ENCODE measurements around the gene ABLIM2.

ABLIM2 gene

GRCh38 chr4:8157496-8157895 lies 1.1 kb downstream of the ABLIM2 start:
- Histone ChIP-seq H3K27ac (ENCODE audit: low read depth, low read length) (no peak overlapping the region), H2AFZ (ENCODE audit: low read length, unreplicated experiment) (no peak overlapping the region), H3K27me3 (ENCODE audit: insufficient read depth, low read length) (peaks cover 41% of the 10 kb centered on the region), H3K4me1 (ENCODE audit: control insufficient read depth, insufficient read depth, low read length, unreplicated experiment) (peaks cover 9% of the 10 kb centered on the region), H3K4me3 (ENCODE audit: low read depth, low read length) (peak overlapping the region; percentile 79), H3K36me3 (ENCODE audit: insufficient read depth, low read length) (no peaks in the 10 kb centered on the region), H3K79me2 (ENCODE audit: control insufficient read depth, insufficient read depth, low read length, unreplicated experiment) (no peaks in the 10 kb centered on the region)

DNA sequence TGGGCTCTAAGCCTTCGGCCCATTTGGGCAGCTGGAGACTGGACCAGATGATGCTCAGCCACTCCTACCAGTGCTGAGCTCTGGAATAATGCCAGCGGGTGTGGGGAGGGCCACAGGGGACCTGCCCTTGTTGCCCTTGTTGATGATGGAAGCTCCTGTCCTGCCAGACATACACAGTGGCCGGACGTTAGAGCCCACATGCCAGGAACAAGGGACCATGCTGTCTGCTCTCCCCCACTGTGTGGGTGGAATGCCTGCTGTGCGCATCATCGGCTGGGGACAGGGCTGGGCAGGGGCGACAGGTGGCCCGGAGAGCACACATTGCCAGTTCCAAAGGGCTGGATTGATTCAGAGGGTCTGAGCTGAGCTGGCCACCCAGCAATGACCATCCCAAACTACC lies 2.0 kb downstream of the ABLIM2 start:
- Histone ChIP-seq H3K79me2 (ENCODE audit: control insufficient read depth, insufficient read depth, low read length, unreplicated experiment) (no peaks in the 10 kb centered on the region), H3K27me3 (ENCODE audit: insufficient read depth, low read length) (peaks cover 46% of the 10 kb centered on the region), H3K36me3 (ENCODE audit: insufficient read depth, low read length) (no peaks in the 10 kb centered on the region), H2AFZ (ENCODE audit: low read length, unreplicated experiment) (no peak overlapping the region), H3K27ac (ENCODE audit: low read depth, low read length) (no peak overlapping the region), H3K4me3 (ENCODE audit: low read depth, low read length) (no peak overlapping the region), H3K4me1 (ENCODE audit: control insufficient read depth, insufficient read depth, low read length, unreplicated experiment) (peaks cover 9% of the 10 kb centered on the region)

- H2AFZ ChIP-seq (ENCODE audit: low read length, unreplicated experiment), result no peak overlapping the region
- no peaks in the 10 kb centered on the region for H3K79me2 ChIP-seq (ENCODE audit: control insufficient read depth, insufficient read depth, low read length, unreplicated experiment)
- H3K27ac ChIP-seq (ENCODE audit: low read depth, low read length), result no peak overlapping the region
- peaks cover 9% of the 10 kb centered on the region for H3K4me1 ChIP-seq (ENCODE audit: control insufficient read depth, insufficient read depth, low read length, unreplicated experiment)
- no peak overlapping the region for H3K4me3 ChIP-seq (ENCODE audit: low read depth, low read length)
- no peaks in the 10 kb centered on the region for H3K36me3 ChIP-seq (ENCODE audit: insufficient read depth, low read length)
- H3K27me3 ChIP-seq (ENCODE audit: insufficient read depth, low read length), result peaks cover 46% of the 10 kb centered on the region
Measured at GRCh38 chr4:8155660-8156421, 2.8 kb downstream of the ABLIM2 start.

DNA sequence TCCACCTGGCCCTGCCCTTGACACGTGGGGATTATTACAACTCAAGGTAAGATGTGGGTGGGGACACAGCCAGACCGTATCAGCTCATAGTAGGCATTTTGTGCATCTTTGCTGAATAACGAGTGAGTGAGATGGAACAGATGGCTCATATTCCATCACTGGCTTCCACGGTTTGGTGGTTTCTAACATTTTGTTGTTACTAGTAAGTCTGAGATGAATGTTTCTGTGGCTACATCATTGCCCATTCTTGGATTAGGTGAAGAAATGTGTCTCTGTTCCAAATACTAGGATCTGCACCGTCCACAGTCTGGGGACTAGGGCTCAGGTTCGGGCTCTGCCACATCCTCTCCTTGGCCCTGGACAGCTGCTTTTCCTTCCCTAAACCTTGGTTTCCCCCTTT lies 3.6 kb downstream of the ABLIM2 start:
- H2AFZ ChIP-seq (ENCODE audit: low read length, unreplicated experiment), result no peak overlapping the region
- no peak overlapping the region for H3K27ac ChIP-seq (ENCODE audit: low read depth, low read length)
- no peaks in the 10 kb centered on the region for H3K36me3 ChIP-seq (ENCODE audit: insufficient read depth, low read length)
- H3K4me1 ChIP-seq (ENCODE audit: control insufficient read depth, insufficient read depth, low read length, unreplicated experiment), result peaks cover 9% of the 10 kb centered on the region
- H3K27me3 ChIP-seq (ENCODE audit: insufficient read depth, low read length), result peaks cover 42% of the 10 kb centered on the region
- H3K4me3 ChIP-seq (ENCODE audit: low read depth, low read length), result no peak overlapping the region
- no peaks in the 10 kb centered on the region for H3K79me2 ChIP-seq (ENCODE audit: control insufficient read depth, insufficient read depth, low read length, unreplicated experiment)

DNA sequence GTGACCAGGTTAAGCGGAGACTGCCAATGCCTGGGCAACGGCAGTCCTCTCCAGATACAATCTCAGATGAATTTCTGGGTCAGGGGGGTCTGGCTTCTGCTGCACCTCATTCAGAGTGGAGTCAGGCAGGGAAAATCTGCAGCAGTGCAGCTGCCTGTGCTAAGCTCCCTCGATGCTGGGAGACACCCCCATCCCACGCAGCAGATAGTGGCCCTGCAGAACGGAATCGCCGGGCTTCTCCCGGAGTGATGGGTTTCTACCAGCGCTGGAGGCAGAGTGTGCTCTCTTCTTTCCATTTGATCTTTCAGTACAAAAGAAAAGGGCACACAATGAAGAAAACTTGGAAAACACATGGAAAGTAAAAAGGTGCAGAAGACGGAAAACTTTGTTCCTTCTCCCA lies 5.2 kb downstream of the ABLIM2 start:
- peaks cover 9% of the 10 kb centered on the region for H3K4me1 ChIP-seq (ENCODE audit: control insufficient read depth, insufficient read depth, low read length, unreplicated experiment)
- H2AFZ ChIP-seq (ENCODE audit: low read length, unreplicated experiment), result no peak overlapping the region
- peaks cover 35% of the 10 kb centered on the region for H3K27me3 ChIP-seq (ENCODE audit: insufficient read depth, low read length)
- H3K27ac ChIP-seq (ENCODE audit: low read depth, low read length), result no peak overlapping the region
- H3K79me2 ChIP-seq (ENCODE audit: control insufficient read depth, insufficient read depth, low read length, unreplicated experiment), result no peaks in the 10 kb centered on the region
- no peaks in the 10 kb centered on the region for H3K36me3 ChIP-seq (ENCODE audit: insufficient read depth, low read length)
- no peak overlapping the region for H3K4me3 ChIP-seq (ENCODE audit: low read depth, low read length)

- H3K36me3 ChIP-seq (ENCODE audit: insufficient read depth, low read length), result no peaks in the 10 kb centered on the region
- no peak overlapping the region for H2AFZ ChIP-seq (ENCODE audit: low read length, unreplicated experiment)
- peaks cover 31% of the 10 kb centered on the region for H3K27me3 ChIP-seq (ENCODE audit: insufficient read depth, low read length)
- no peak overlapping the region for H3K27ac ChIP-seq (ENCODE audit: low read depth, low read length)
- no peak overlapping the region for H3K4me3 ChIP-seq (ENCODE audit: low read depth, low read length)
- H3K79me2 ChIP-seq (ENCODE audit: control insufficient read depth, insufficient read depth, low read length, unreplicated experiment), result no peaks in the 10 kb centered on the region
- peaks cover 9% of the 10 kb centered on the region for H3K4me1 ChIP-seq (ENCODE audit: control insufficient read depth, insufficient read depth, low read length, unreplicated experiment)
Measured at GRCh38 chr4:8152865-8153257, 5.8 kb downstream of the ABLIM2 start.

GRCh38 chr4:8152090-8152864 lies 6.3 kb downstream of the ABLIM2 start:
- H3K4me1 ChIP-seq (ENCODE audit: control insufficient read depth, insufficient read depth, low read length, unreplicated experiment), result peaks cover 6% of the 10 kb centered on the region
- no peak overlapping the region for H3K4me3 ChIP-seq (ENCODE audit: low read depth, low read length)
- no peak overlapping the region for H3K27ac ChIP-seq (ENCODE audit: low read depth, low read length)
- H3K27me3 ChIP-seq (ENCODE audit: insufficient read depth, low read length), result peaks cover 31% of the 10 kb centered on the region
- no peaks in the 10 kb centered on the region for H3K79me2 ChIP-seq (ENCODE audit: control insufficient read depth, insufficient read depth, low read length, unreplicated experiment)
- H3K36me3 ChIP-seq (ENCODE audit: insufficient read depth, low read length), result no peaks in the 10 kb centered on the region
- H2AFZ ChIP-seq (ENCODE audit: low read length, unreplicated experiment), result no peak overlapping the region

- no peaks in the 10 kb centered on the region for H3K4me1 ChIP-seq (ENCODE audit: control insufficient read depth, insufficient read depth, low read length, unreplicated experiment)
- no peak overlapping the region for H2AFZ ChIP-seq (ENCODE audit: low read length, unreplicated experiment)
Measured at GRCh38 chr4:8151165-8151650, 7.4 kb downstream of the ABLIM2 start.

DNA sequence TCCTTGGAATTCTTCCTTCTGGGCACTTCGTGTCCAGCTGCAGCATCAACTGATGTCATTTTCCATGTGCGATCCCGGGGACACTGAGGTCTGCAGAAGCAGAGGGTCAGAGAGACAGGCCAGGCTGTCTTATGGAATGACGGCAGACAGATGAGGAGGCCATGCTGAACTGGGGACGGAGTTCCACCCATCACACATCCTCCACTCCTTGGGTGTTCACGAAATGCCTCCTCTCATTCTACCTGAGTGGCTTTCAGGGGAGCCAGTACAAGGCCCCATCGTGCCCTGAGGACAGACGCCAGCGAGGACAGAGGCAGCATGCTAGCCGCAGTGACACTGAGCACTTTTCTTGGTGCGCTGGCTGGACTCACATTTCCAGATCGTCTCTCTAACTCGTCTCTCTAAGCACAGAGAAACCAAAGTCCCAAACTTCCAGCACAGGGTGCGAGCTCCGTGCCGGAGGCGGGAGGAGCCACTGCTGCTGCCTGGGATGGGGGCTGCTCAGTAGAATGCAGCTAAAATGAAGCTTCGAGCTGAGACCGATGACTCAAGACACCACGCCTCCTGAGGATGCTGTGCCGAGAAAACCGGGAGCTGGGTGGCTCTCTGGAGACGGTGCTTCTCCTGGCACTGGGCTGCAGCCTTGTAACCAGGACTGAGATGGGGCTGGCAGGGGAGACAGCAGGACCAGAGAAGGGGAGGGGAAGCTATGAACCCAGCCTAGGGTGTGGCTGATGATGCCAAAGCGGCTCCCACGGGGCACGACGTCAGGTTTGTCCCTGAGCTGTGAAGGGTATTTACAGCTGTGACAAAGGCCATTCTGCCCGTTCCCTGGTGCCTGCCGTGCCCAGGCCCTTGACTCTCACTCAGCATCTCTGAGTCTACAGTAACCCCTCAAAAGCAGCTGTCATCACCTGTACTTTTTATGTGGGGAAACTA lies 8.2 kb downstream of the ABLIM2 start:
- Histone ChIP-seq H3K36me3 (ENCODE audit: insufficient read depth, low read length) (no peaks in the 10 kb centered on the region), H3K79me2 (ENCODE audit: control insufficient read depth, insufficient read depth, low read length, unreplicated experiment) (no peaks in the 10 kb centered on the region), H2AFZ (ENCODE audit: low read length, unreplicated experiment) (no peak overlapping the region), H3K4me1 (ENCODE audit: control insufficient read depth, insufficient read depth, low read length, unreplicated experiment) (no peaks in the 10 kb centered on the region), H3K27me3 (ENCODE audit: insufficient read depth, low read length) (peaks cover 43% of the 10 kb centered on the region), H3K27ac (ENCODE audit: low read depth, low read length) (no peak overlapping the region), H3K4me3 (ENCODE audit: low read depth, low read length) (no peak overlapping the region)

More at GRCh38 chr4:8151165-8151650, 7.4 kb downstream of the ABLIM2 start:
- Histone ChIP-seq H3K27me3 (ENCODE audit: insufficient read depth, low read length) (peaks cover 35% of the 10 kb centered on the region), H3K36me3 (ENCODE audit: insufficient read depth, low read length) (no peaks in the 10 kb centered on the region), H3K27ac (ENCODE audit: low read depth, low read length) (no peak overlapping the region), H3K79me2 (ENCODE audit: control insufficient read depth, insufficient read depth, low read length, unreplicated experiment) (no peaks in the 10 kb centered on the region), H3K4me3 (ENCODE audit: low read depth, low read length) (no peak overlapping the region)

GRCh38 chr4:8149664-8150063 lies 8.9 kb downstream of the ABLIM2 start:
- Histone ChIP-seq H3K36me3 (ENCODE audit: insufficient read depth, low read length) (no peaks in the 10 kb centered on the region), H3K4me3 (ENCODE audit: low read depth, low read length) (no peak overlapping the region), H3K27ac (ENCODE audit: low read depth, low read length) (no peak overlapping the region), H3K4me1 (ENCODE audit: control insufficient read depth, insufficient read depth, low read length, unreplicated experiment) (no peaks in the 10 kb centered on the region), H3K27me3 (ENCODE audit: insufficient read depth, low read length) (peaks cover 46% of the 10 kb centered on the region), H2AFZ (ENCODE audit: low read length, unreplicated experiment) (no peak overlapping the region), H3K79me2 (ENCODE audit: control insufficient read depth, insufficient read depth, low read length, unreplicated experiment) (no peaks in the 10 kb centered on the region)

All from ACC112 (cell line).